Measurements from ENCODE around the gene HDAC4. TPM values are rescaled to one million over a fixed set of nuclear protein-coding genes. Genes with fewer than 3 reads are reported as not detected.

Gene HDAC4
- total and polyA plus RNA-seq, 2 of the 8 experiments (the other 6 are each of a cell fraction or from before 2014, with no cell fraction given), result 15.4 to 31.5 TPM

DNA sequence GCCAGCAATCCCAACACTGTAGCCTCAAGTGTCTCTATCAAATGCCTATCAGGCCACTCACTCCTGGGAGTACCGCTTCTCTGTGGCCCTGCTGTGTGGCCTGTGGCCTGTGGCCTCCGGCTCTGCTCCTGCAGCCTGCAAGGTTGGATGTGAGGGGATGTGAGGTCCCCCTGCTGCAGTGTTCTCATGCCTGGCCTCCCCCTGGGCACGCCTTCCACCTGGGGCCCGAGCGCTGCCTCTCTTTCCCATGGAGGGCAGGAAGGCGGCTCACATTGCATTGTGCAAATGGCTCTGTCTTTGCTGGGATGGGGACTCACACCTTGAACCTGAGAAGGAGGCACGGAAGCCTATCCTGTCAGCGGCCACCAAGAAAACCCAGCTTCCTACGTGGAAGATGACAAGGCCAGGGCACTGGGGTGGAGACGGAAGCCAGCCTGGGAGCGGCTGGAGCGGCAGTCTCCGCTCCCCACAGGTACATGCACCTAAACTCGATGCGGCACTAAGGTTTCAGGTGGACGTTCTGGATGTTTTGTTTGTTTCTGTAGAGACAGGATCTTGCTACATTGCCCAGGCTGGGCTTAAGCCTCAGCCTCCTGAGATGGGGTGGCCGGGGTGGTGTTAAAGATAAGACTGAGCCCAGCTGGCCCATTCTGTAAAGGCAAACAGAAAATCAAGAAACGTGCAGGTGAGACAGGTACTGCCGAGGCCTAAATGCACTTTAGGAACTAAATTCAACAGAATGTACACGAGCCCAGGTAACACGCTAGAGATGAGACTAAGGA is 140.1 kb downstream of the HDAC4 start (continued):
- TF ChIP-seq, protein P1, sequence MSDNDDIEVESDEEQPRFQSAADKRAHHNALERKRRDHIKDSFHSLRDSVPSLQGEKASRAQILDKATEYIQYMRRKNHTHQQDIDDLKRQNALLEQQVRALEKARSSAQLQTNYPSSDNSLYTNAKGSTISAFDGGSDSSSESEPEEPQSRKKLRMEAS (IDR thresholded peaks at IDR 0.05), result no peak
- TF ChIP-seq SUZ12 (IDR thresholded peaks at IDR 0.05; ENCODE audit: low read length) (no peak), BCL11A (IDR thresholded peaks at IDR 0.05; ENCODE audit: low read depth in 2 of 2, low read length in 2 of 2) (no peak), KDM5A (IDR thresholded peaks at IDR 0.05; ENCODE audit: low read length) (no peak)

All from H1 (cell line).